Measurements from ENCODE around the gene PRRT1B.

The PRRT1B gene

DNA sequence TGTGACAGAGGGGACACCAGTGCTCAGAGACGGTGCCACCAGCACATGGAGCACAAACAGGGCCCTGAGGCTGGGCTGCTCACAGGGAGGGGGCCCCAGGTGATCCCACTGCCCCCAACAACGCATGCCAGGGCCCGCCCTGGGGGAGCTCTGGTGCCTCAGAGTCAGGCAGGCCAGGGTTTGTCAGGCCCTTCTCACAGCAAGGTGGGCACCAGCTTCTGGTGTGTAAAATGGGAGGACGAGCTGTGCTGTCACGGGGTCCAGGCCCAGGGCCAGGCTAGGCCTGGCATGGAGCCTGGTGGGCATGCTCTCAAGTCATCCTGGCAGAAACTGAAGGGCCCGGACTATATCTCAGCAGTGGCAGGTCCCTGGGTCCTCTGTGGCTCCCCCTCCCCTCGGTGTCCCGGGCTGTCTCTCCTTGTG, 34.5 kb downstream of the PRRT1B start:
- no peak for DNase-seq (ENCODE audit: low read depth in 2 of 2)

DNA sequence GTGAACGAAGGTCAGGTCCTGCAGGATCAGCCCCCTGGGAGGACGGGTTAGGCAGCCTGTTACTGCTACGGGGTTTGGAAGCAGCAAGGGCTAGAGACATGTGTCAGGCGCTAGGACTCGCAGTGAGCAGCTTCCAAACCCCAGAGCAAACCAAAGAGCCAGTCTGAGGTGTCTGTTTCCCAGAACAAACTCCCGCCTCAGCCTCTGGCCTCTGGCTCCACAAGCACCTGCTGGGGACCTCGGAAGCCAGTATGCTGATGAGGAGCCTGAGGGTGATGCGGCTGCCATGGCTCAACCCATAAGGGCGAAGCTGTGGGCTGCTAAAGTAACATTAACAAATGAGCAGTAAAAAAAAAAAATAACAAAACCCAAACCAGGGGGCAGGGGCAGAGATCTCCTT, 35.0 kb downstream of the PRRT1B start:
- no peak for DNase-seq (ENCODE audit: low read depth in 2 of 2)

DNA sequence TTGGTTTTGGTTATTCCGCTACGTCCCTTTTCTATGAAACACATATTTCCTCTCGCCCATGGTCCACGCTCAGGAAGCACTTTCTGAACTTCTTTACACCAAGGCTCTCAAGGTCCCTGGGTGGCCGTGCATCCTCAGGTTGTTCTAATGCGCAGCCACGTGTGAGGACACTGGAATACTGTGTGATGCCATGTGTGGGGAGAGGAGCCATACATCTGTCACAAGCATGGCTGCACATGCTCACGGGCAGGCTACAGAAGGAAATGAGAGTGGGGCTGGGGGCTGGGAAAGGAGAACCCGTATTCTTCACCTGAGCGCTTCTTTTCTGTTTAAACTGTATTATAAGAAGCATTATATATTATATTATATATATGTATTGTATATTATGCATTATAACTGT, 36.7 kb downstream of the PRRT1B start:
- DNase-seq (ENCODE audit: low read depth in 2 of 2): no peak

DNA sequence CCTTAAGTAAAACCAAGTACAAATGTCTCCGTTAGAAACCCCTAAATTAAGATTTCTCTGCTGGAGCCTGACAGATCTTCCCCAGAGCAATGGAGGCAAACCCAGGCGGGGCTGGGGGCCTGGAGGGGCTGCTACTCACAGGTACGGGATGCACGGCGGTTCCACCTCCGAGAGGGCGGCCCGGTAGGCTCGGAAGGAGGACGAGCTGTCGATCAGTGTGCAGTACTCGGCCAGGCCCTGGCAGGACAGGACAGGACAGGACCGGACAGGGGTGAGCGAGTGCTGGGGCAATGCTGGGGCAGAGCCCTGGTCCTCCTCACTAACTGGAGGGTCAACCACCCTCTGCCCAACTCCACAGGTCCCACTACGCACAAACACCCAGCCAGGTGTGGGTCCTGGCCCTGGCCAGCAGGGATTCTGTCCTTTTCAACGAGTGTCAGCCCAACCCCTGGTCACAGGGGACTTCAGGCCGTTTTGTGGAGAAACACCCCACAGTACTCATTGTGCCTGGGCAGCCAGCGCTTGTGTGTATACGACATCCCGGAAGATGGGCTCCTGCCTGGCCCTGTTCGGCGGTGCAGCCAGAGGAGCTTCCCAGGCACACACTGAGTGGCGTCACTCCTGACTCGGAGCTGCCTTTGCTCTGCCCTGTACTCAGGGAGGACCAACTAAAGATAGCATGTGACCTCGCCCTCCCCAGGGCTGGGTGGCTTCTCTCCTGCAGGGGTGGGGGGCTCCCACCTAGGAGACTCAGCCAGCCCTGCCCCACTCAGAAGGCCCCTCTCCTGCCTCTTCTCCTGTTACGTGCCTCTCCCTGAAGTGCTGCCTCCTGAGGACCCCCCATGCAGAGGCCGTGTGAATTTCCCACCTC, 37.4 kb downstream of the PRRT1B start:
- DNase-seq (ENCODE audit: low read depth in 2 of 2): no peak

DNA sequence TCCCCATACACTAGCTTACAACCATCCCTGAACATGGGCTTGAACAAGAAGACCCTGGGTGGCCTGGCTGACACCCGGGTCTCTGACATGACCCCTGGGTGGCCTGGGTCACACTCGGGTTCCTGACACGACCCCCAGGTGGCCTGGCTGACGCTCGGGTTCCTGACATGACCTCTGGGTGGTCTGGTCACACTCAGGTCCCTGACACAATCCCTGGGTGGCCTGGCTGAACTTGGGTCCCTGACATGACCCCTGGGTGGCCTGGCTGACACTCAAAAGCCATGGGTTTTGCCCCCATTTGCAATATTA, 38.0 kb downstream of the PRRT1B start:
- DNase-seq (ENCODE audit: low read depth in 2 of 2): no peak

DNA sequence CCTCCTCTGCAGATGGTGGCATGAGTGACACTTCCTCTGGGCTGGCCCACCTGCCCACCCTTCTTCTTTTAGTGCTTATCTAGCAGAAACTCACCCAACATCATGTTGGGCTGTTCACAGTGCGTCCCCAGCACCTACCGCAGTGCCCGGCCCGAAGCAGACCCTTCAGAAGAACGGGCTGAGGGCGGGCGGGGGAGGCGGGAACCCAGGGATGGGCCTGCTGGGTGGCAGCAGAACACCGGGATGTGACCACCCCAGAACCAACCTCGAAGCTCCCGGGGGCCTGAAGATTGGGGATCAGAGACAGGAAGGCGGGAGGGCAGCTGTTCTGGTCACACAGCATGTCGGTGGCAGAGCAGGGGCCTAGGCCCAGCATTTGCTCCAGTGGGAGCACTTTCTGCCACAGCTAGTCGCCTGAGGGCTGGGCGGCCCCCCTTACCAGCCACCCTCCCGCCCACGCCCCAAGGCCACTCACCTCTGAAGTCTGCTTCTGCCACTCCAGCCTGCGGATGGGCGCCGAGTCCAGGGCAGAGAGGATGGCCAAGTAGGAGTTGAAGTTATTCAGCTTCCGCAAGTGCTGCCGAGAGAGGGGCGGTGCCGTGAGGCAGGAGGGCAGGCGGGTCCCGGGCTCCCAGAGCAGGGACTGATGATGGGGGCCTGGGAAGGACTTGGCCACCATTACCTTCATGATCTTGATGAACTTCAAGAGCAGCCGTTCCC, 38.7 kb downstream of the PRRT1B start:
- DNase-seq (ENCODE audit: low read depth in 2 of 2): no peak

DNA sequence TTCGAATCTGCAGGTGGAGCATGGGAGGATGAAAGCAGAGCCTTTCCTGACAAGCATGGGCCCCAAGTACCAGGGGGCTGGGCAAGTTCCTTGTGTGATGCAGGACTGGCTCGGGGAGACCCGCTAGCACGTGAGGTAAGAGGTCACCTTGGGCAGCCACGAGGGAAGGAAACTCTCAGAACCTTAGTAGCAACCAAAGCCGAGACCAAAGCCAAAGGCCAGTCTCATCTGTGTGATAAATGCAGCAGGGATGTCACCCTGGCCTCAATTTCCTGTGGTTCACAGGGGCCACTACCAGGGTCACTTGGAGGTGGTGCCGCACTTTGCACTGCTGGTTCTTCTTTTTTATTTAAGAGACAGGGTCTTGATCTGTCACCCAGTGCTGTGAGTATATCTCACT, 39.5 kb downstream of the PRRT1B start:
- no peak for DNase-seq (ENCODE audit: low read depth in 2 of 2)

DNA sequence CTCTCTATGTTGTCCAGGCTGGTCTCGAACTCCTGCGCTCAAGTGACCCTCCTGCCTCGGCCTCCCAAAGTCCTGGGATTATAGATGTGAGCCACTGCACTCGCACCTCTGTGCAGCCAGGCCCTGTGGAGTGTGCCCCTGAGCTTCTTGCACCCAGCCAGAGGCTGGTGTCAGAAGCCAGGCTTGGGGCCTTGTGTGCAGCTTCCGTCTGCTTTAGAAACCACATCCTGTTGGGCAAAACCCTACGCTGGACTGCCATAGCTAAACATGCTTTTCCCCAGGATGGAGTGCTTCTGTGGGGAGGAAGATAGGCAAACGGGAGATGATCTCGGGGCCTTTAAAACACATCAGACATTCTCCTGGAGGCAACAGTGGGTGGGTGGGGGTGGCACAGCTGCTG, 40.1 kb downstream of the PRRT1B start:
- peak in 1 of 2 donors; percentile 13 for DNase-seq (ENCODE audit: low read depth in 2 of 2)

DNA sequence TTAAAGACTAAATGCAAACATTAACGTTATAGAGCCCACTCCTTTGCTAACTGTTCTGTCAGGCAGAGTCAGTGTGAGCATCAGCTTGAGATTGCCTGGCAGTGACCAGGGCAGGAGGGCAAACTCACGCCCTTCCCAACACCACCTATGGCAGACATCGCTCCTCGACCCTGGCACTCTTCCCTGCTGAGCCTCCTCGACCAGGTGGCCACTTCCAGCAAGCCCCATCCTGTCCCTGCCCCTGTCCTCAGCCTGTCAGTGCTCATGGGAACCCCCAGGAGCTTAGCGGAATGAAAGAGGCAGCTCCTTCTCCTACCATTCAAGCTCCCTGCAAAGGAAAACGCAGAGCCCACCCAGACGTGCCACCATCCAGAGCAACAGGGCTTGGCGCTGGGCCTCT, 42.0 kb downstream of the PRRT1B start:
- DNase-seq (ENCODE audit: low read depth in 2 of 2): no peak

DNA sequence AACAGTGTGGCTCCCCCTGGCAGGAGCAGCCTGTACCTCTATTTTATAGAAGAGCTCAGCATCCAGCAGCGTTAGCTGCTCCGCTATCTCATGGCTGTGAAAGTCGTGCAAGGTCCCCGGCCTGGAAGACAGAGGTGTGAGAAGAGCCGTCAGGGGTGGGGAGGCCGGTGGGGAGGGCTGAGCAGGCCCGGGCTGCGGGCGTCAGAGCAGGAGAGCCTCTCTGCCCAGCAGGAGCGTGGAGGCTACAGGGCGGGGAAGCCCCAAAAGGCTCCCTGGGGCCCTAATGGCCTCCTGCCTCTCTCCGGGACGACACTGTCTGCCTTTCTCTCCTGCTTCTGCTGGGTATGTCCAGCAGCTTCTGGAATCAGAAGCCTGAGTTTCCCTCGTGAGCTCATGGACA, 42.6 kb downstream of the PRRT1B start:
- DNase-seq (ENCODE audit: low read depth in 2 of 2): no peak

DNA sequence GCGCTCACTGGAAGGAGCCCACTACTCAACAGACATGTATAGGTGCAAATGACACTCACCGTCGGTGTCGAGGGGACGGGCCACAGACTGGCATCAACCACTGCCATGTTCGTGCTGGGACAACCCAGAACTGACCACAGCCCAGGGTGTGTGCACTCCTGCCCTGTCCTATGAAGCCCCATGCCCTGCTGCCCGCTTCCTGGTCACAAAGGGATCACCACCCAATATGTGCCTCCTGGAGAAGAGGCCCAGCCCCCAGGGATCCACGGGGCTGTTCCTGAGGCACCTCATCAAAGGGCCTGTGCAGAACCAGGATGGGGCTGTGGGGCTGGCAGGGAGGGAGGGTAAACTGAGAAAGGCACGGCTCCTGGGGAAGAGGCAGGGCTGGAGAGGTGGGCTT, 43.1 kb downstream of the PRRT1B start:
- DNase-seq (ENCODE audit: low read depth in 2 of 2): no peak

DNA sequence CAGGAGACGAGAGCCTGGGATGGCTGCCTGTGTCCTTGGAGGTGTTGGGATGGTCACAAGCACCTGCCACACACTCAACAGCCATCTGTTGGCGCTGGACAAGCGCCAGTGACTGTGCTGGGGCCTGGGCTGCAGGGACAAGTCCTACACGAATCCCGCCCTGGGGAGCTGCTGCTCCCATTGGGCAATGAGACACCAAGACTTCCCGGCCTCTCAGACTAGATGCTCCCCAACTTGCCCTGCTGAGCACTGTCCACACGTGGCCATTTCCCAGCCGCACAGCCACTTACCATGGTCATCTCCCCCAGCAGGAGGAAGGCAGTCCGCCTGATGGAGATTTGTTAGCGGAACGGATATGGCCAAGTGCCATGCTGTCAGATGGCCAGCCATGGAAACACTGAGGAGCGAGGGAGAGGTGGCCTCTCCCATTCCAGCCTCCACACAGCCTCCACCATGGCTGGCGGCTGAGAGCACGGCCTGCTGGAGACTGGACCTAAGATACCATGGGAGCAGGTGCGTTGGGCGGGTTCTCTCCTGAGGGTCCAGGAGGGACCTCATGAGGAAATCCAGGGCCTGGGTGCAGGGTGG, 43.9 kb downstream of the PRRT1B start:
- no peak for DNase-seq (ENCODE audit: low read depth in 2 of 2)

DNA sequence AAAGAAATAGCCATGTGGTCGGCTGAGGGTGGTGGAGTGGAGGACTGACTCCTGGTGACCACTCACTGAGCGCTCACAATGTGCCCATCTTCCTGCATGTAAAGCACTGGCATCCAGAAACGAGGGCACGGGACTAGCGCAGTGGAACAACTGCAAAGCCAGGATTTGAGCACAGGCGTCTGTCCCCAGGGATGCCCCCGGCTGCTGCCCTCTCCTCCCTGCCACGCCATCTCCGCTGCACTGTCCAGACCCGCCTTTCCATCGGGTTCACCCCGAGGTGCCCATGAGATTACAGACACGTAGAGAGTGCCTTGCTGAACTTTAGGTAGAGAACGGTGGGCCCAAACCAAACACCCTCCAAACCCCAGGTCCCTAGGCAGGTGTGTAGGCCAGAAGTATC, 44.7 kb downstream of the PRRT1B start:
- no peak for DNase-seq (ENCODE audit: low read depth in 2 of 2)

DNA sequence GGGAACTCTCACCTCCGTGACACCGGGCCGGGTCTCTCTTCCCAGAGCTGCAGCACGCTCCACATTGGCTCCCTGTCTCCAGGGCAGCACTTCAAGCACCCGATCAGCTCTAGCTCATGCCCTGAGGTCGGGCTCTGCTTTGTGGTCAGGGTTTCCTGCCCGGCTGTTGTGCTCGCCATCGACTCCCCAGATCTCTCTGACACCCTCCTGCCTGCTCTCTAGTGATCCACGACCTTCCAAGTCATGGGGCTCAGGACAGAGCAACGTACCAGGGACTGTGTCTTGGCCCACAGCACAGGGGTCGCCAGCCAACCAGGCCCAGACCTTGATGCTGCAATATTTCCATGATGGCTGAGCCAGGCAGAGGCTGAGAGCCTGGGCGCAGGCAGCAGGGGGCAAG, 45.1 kb downstream of the PRRT1B start:
- no peak for DNase-seq (ENCODE audit: low read depth in 2 of 2)

DNA sequence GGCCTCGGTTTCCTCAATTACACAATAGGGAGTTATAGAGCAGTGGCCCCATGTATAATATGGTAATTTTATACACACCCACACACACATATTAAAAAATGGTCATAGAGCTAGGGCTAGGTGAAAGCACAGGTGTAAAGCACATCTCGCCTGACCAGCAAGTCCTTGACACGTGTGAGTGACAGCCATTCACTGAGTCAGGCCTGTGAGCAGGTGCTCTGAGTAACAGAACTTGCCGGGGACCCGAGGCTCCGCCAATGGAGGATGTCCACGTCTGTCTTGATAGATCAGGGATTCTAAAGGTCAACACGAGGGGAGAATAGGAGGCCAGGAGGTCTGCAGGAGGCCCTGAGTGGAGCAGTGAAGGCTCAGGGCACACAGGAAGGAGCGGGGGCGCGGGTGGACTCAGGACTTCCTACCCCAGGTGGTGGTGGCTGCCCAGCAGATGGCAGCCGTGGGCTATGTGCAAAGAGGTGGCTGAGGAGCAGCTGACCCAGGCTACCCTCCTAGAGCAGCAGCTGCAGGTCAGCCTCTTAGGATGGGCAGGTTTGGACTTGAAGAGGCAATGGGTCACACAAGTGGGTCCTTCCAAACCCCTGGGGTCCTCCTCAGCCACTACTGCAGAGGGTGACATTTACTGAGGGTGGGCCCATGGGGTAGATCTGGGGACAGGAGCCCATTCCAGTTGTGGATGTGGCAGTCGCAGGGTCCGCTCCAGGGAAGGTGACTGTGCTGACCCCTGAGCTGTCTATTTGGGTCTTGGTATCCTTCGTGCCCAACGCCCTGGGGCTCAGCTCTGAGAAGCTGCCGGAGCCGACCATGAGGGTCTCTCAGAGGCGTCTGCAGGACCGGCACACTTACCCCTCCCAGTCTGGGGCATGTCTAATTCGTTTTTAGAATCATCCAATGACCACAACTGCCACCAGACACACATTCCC, 45.9 kb downstream of the PRRT1B start:
- DNase-seq (ENCODE audit: low read depth in 2 of 2): peak; percentile 69 to 78

DNA sequence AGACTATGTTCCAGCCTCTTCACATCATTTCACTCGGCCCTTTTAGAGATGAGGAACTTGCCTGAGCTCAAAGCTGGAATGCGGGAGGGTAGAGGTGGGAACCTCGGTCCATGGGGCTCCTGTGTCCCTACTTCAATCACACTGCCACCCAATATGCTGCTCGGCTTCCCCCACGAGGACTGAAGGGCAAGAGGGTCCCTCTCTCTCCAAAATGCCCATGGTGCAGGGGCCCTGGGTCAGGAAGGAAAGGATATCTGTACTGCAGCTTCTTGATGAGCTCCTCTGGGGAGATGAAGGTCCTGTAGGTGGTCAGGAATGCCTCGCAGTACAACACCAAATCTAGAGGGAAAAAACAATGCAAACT, 46.5 kb downstream of the PRRT1B start:
- DNase-seq (ENCODE audit: low read depth in 2 of 2): no peak

DNA sequence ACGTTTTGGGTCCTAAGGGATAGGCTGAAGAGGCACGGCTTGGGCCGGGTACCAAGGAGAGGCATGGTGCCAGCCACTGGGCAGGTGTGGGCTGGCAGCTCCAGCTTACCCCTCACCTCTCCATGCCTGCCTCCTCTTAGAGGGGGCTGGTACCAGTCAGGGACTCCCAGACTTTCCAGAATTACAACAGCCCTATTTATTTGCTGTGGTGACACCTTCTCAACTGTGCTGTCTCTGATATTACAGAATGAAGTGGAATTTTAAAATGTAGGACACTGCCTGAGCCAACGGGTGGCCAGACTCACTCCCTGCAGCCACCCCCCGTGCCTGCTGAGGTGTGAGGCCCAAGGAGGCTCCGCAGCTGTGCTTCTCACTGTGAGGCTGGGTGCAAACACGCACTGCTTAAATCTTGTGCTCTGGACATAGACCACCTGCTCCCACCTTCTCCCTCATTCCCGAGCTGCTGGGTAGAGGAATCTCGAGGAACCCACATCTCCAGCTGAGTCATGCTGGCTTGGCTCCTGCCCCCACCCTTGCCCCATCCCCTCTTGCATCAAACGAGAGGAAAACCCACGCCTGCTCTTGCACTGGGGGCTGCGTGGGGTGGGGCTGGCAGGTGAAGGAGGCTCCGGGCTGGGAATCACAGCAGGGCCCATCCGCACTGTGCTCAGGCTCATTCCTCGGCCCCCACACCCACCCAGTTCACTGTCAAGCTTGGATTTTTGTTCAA, 47.9 kb downstream of the PRRT1B start:
- DNase-seq (ENCODE audit: low read depth in 2 of 2): no peak

DNA sequence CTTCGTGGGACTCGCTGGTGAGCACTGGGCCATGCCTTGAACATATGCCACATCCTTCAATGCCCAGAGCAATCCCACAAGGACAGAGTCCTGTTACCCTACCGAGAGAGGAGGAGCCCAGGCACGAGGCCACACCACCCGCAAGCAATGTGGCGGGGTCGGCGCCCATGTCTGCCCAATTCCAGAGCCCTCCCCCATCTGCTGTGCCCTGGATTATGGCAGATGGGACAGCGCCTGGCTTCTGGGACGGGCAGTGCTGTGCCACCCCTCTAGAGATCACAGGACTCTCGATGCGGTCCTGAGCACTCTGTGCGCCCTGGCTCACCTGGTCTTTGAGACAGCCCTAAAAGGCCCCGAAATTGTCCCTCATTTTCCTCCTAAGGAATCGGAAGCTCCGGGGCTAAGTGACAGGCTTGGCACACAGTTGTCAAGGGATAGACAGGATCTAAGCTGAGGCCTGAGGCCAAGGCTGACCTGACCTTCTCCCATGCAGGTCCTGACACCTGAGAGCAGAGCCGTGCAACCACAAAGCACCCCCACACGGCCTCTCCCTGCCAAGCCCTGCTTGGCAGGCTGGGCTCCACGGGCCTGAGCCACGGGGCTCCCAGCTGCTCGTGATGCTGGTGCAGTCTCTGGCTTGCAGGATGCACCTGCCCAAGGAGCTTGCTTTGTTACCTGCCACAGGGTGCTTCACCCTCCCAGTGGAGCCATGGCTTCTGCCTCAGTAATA, 48.8 kb downstream of the PRRT1B start:
- no peak for DNase-seq (ENCODE audit: low read depth in 2 of 2)

DNA sequence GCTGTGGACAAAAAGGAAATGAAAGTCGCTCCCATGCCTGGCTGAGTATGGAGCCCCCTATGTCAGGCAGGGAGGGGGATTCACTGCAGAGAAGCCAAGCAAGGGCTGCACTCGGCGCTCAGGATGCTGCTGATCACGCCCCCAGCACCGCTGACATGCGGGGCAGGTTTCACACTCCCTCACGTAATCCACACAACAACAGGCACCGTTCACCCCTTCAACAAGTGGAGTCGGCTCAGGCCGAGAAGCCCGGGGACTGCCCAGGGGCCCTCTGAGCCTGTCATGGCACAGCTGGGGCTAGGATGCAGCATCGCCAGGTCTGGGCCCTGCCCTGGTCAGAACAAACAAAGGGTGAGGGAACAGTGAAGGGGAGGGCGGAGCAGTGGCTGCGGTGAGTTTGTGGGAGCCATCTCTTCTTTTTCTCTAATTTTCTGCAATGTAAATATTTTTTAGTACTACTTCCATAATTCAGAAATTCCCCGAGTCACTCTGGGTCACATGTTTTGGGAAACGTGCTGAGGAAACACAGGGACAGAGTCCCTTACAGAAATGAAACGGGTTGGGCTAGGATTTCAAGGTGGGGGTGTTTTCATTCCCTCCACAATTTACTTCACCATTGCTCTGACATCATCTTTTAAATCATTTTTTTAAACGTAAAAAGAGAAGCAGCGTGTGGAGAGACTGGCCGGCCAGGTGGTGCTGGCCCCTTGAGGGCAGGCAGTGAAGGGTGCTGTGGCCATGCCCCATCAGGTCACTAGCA, 49.8 kb downstream of the PRRT1B start:
- no peak for DNase-seq (ENCODE audit: low read depth in 2 of 2)
